Panc1 (cell line): ENCODE measurements around the gene AFDN. TPM values are rescaled to one million over a fixed set of nuclear protein-coding genes. Genes with fewer than 3 reads are reported as not detected.

Source experiments
- ATAC-seq: fragments of 200-7000 bp; cut with Tn5 transposase; 2 replicates; pipeline ENCODE4 v1.9.1; 2020; ENCODE audit warnings: mild to moderate bottlenecking, moderate library complexity
- BruUV-seq: library from RNA; stranded (reverse); fragments of 400-500 nt; replicated peaks from 2 replicates; lab custom pipeline; 2021; lab: Mats Ljungman, UMichigan
- CTCF ChIA-PET: fragments of 300-600 bp; sonication (Branson Sonifier 250); formaldehyde crosslinking; loops from one replicate; lab custom pipeline; 2022; ENCODE audit warnings: antibody characterized with exemption; lab: Charles Lee
- POLR2A ChIA-PET: fragments of 300-600 bp; sonication (Branson Sonifier 250); formaldehyde crosslinking; loops from one replicate; lab custom pipeline; 2022; ENCODE audit warnings: antibody characterized with exemption; lab: Charles Lee
- DNase-seq: peaks from one replicate; pipeline ENCODE4 v3.0.0-alpha.2; 2010; ENCODE audit warnings: low read depth, low spot score
- H3K27ac ChIP-seq: 2 replicates; pipeline ENCODE4 v1.5.1; 2011; ENCODE audit warnings: mild to moderate bottlenecking, low read length, inconsistent platforms
- H3K27me3 ChIP-seq: fragments of 200-500 bp; sonication (Bioruptor generic); 2 replicates; pipeline ENCODE4 v1.6.0; 2014; ENCODE audit warnings: low read length, inconsistent platforms; ENCODE audit not compliant: control insufficient read depth, insufficient read depth
- H3K36me3 ChIP-seq: fragments of 200-500 bp; sonication (Bioruptor generic); 2 replicates; pipeline ENCODE4 v1.5.1; 2014; ENCODE audit warnings: inconsistent platforms, mild to moderate bottlenecking, low read length, moderate library complexity; ENCODE audit not compliant: control insufficient read depth, insufficient read depth
- H3K4me1 ChIP-seq: 2 replicates; pipeline ENCODE4 v1.5.1; 2011; ENCODE audit warnings: inconsistent platforms, mild to moderate bottlenecking, low read length, moderate library complexity; ENCODE audit not compliant: control insufficient read depth, insufficient read depth
- H3K4me3 ChIP-seq, 2 experiments: 2 replicates each; pipeline ENCODE4 v1.5.1; 2011 to 2012; ENCODE audit warnings: low read depth in 2 of 2, low read length in 2 of 2, mild to moderate bottlenecking in 2 of 2, inconsistent platforms in 1 of 2, moderate library complexity in 1 of 2
- H3K9me3 ChIP-seq: fragments of 200-500 bp; sonication (Bioruptor generic); 2 replicates; pipeline ENCODE4 v1.5.1; 2014; ENCODE audit warnings: low read depth, mild to moderate bottlenecking, inconsistent platforms, low read length, moderate library complexity; ENCODE audit not compliant: control insufficient read depth, insufficient read depth
- CTCF ChIP-seq: fragments of 450-650 bp; IDR thresholded peaks from 2 replicates; pipeline ENCODE4 v1.5.1; 2017; ENCODE audit warnings: mild to moderate bottlenecking
- POLR2AphosphoS5 ChIP-seq: IDR thresholded peaks from 2 replicates; pipeline ENCODE4 v1.6.1; 2012; ENCODE audit warnings: mild to moderate bottlenecking, low read depth, low read length, moderate library complexity
- REST ChIP-seq, 2 experiments: IDR thresholded peaks; 2 replicates each; pipeline ENCODE4 v1.6.1; 2011 to 2012; ENCODE audit warnings: low read depth in 2 of 2, control low read depth in 1 of 2, low read length in 1 of 2, mild to moderate bottlenecking in 1 of 2, moderate library complexity in 1 of 2; ENCODE audit not compliant: insufficient read depth in 1 of 2
- SIN3A ChIP-seq: IDR thresholded peaks from 2 replicates; pipeline ENCODE4 v1.6.1; 2012; ENCODE audit warnings: low read depth, mild to moderate bottlenecking, low read length, moderate library complexity, borderline replicate concordance; ENCODE audit not compliant: insufficient read depth
- TCF7L2 ChIP-seq: IDR thresholded peaks from 2 replicates; pipeline ENCODE4 v1.6.1; 2011; ENCODE audit warnings: mild to moderate bottlenecking, low read depth, low read length, inconsistent platforms
- in situ Hi-C: cut with HindIII; loops from 2 replicates; pipeline ENCODE4 v1.10.0; 2016; ENCODE audit warnings: low sequenced_read_pairs, low pct_unique_long_range_greater_than_20kb
- intact Hi-C: fragments of 100-400 bp; cut with micrococcal nuclease; formaldehyde crosslinking; loops from one replicate; pipeline ENCODE4 v1.10.0; 2022; ENCODE audit not compliant: unreplicated experiment
- total RNA-seq: library from RNA; stranded (reverse); gene quantifications from one replicate; pipeline ENCODE4 v1.2.1, GENCODE V29; 2021; ENCODE audit not compliant: unreplicated experiment

The AFDN gene
- total RNA-seq, 1 experiment from 2014 or later, result 143 TPM

GRCh38 chr6:167791780-167792478, 34.8 kb upstream of the AFDN start:
- Histone ChIP-seq H3K4me1 (no peaks in the 10 kb centered on the region), H3K27ac (no peak overlapping the region), H3K9me3 (no peaks in the 10 kb centered on the region), H3K4me3 (no peak overlapping the region), H3K27me3 (no peaks in the 10 kb centered on the region), H3K36me3 (no peaks in the 10 kb centered on the region)
- in situ Hi-C loops (no loop called here), intact Hi-C loops (no loop called here)
- POLR2A ChIA-PET, result no interaction called here
- TF ChIP-seq POLR2AphosphoS5 (no peak), REST (IDR thresholded peaks at IDR 0.05; ENCODE audit: insufficient read depth in 1 of 2, low read depth in 2 of 2, low read length in 1 of 2) (no peak), CTCF (no peak), SIN3A (no peak), TCF7L2 (no peak)
- ATAC-seq (no peak), DNase-seq (no peak)
- CTCF ChIA-PET, result no interaction called here
- BruUV-seq, result no TSS peak

- TF ChIP-seq TCF7L2 (no peak), REST (IDR thresholded peaks at IDR 0.05; ENCODE audit: insufficient read depth in 1 of 2, low read depth in 2 of 2, low read length in 1 of 2) (no peak), CTCF (no peak), SIN3A (no peak), POLR2AphosphoS5 (no peak)
- H3K4me3 ChIP-seq, result no peak overlapping the region
- H3K4me1 ChIP-seq, result no peaks in the 10 kb centered on the region
- no peaks in the 10 kb centered on the region for H3K36me3 ChIP-seq
- H3K27ac ChIP-seq, result no peak overlapping the region
- DNase-seq, result no peak
- POLR2A ChIA-PET, result no interaction called here
- CTCF ChIA-PET, result no interaction called here
- in situ Hi-C loops (no loop called here), intact Hi-C loops (no loop called here)
- no peak for ATAC-seq
- no peaks in the 10 kb centered on the region for H3K27me3 ChIP-seq
- no peaks in the 10 kb centered on the region for H3K9me3 ChIP-seq
- BruUV-seq, result no TSS peak
These were observed 33.3 kb upstream of the AFDN start for GRCh38 chr6:167793421-167793820.
